ENCODE measurements around the gene GLIS2. TPM values are rescaled to one million over a fixed set of nuclear protein-coding genes. Genes with fewer than 3 reads are reported as not detected.
A peak's percentile ranks its signal among the peaks of the same experiment; 100 is the strongest.

Gene GLIS2
- total RNA-seq, 1 donor from 2014 or later: 16.5 TPM

DNA sequence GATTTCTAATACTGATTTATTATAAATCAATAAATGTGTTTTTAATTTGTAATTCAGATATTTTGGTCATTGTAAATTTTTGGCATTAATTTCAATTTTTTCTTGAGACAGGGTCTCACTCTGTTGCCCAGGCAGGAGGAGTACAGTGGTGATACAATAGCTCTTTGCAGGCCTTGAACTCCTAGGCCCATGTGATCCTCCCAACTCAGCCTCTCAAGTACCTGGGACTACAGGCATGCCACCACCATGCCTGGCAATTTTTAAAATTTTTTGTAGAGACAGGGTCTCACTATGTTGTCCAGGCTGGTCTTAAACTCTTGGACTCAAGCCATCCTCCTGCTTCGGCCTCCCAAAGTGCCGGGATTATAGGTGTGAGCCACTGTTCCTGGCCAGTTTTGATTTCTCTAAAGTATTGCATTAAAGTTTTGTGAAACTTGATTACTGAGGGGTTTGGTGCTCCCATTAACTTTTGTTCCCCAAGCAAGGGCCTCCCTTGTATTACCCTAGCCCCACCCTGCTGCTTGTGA is 37.8 kb upstream of the GLIS2 start:
- peaks cover 5% of the 10 kb centered on the region for H3K9me3 Mint-ChIP-seq (ENCODE audit: unreplicated experiment)
- H3K36me3 Mint-ChIP-seq (ENCODE audit: unreplicated experiment): peaks cover 6% of the 10 kb centered on the region
- H3K4me3 Mint-ChIP-seq (ENCODE audit: unreplicated experiment): no peak overlapping the region
- H3K4me1 Mint-ChIP-seq (ENCODE audit: low read depth, unreplicated experiment): peaks cover 2% of the 10 kb centered on the region
- H3K27me3 Mint-ChIP-seq (ENCODE audit: unreplicated experiment): peaks cover 10% of the 10 kb centered on the region
- TF ChIP-seq, protein P1, sequence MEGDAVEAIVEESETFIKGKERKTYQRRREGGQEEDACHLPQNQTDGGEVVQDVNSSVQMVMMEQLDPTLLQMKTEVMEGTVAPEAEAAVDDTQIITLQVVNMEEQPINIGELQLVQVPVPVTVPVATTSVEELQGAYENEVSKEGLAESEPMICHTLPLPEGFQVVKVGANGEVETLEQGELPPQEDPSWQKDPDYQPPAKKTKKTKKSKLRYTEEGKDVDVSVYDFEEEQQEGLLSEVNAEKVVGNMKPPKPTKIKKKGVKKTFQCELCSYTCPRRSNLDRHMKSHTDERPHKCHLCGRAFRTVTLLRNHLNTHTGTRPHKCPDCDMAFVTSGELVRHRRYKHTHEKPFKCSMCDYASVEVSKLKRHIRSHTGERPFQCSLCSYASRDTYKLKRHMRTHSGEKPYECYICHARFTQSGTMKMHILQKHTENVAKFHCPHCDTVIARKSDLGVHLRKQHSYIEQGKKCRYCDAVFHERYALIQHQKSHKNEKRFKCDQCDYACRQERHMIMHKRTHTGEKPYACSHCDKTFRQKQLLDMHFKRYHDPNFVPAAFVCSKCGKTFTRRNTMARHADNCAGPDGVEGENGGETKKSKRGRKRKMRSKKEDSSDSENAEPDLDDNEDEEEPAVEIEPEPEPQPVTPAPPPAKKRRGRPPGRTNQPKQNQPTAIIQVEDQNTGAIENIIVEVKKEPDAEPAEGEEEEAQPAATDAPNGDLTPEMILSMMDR (IDR thresholded peaks at IDR 0.05; ENCODE audit: partially characterized antibody, unreplicated experiment): no peak
- H3K27ac Mint-ChIP-seq (ENCODE audit: unreplicated experiment): no peak overlapping the region
- no peak for DNase-seq

DNA sequence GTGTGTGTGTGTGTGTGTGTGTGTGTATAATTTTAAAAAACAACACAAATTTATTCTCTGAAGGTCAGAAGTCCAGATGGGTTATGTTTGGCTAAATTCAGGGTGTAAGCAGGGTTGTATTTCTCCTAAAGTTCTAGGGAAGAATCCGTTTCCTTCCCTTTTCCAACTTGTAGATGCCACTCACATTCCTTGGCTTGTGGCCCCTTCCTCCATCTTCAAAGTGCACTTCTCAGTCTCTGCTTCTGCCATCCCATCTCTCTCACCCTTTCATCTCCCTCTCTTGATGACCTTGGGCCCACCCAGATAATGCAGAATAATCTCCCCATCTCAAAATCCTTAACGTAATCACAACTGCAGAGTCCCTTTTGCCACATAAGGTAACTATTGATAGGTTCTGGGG is 35.2 kb upstream of the GLIS2 start:
- H3K27ac Mint-ChIP-seq (ENCODE audit: unreplicated experiment): no peak overlapping the region
- no peaks in the 10 kb centered on the region for H3K4me1 Mint-ChIP-seq (ENCODE audit: low read depth, unreplicated experiment)
- peaks cover 6% of the 10 kb centered on the region for H3K36me3 Mint-ChIP-seq (ENCODE audit: unreplicated experiment)
- H3K4me3 Mint-ChIP-seq (ENCODE audit: unreplicated experiment): no peak overlapping the region
- peaks cover 6% of the 10 kb centered on the region for H3K27me3 Mint-ChIP-seq (ENCODE audit: unreplicated experiment)
- TF ChIP-seq, protein P1 (IDR thresholded peaks at IDR 0.05; ENCODE audit: partially characterized antibody, unreplicated experiment): no peak
- DNase-seq: no peak
- H3K9me3 Mint-ChIP-seq (ENCODE audit: unreplicated experiment): peaks cover 6% of the 10 kb centered on the region

DNA sequence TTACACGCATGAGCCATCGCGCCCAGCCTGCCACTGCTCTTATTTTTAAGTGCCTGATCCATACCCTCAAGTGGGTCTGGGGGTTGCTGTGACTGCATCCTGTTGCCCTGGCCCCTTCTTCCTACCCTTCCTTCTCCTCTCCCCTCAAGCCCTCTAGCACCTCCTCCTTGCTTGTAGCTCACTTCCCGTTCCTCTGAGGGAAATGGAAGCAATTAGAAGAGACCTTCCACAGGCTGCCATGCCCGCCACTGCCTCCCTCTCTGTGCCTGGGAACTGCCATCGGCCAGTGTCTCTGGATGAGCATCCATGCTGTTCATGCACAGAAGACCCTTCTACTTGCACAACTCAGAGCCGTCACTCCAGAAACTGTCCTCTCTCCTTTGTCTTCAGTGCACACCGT is 32.4 kb upstream of the GLIS2 start:
- Mint-ChIP-seq H3K27ac (ENCODE audit: unreplicated experiment) (no peak overlapping the region), H3K4me1 (ENCODE audit: low read depth, unreplicated experiment) (peaks cover 1% of the 10 kb centered on the region), H3K27me3 (ENCODE audit: unreplicated experiment) (peaks cover 6% of the 10 kb centered on the region), H3K4me3 (ENCODE audit: unreplicated experiment) (no peak overlapping the region), H3K9me3 (ENCODE audit: unreplicated experiment) (peaks cover 8% of the 10 kb centered on the region), H3K36me3 (ENCODE audit: unreplicated experiment) (peaks cover 6% of the 10 kb centered on the region)
- no peak for DNase-seq
- TF ChIP-seq, protein P1 (IDR thresholded peaks at IDR 0.05; ENCODE audit: partially characterized antibody, unreplicated experiment): no peak

DNA sequence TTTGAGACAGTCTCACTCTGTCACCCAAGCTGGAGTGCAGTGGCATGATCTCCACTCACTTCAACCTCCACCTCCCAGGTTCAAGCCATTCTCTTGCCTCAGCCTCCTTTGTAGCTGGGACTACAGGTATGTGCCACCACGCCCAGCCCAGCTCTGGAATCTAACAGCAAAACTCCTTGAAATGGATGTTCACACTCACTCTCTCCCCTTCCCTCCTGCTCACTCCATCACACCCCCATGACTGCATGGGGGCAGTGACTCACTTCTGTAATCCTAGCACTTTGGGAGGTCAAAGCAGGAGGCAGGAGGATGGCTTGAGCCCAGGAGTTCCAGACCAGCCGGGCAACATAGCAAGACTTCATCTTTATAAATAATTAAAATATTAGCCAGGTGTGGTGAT is 31.9 kb upstream of the GLIS2 start:
- peaks cover 8% of the 10 kb centered on the region for H3K9me3 Mint-ChIP-seq (ENCODE audit: unreplicated experiment)
- DNase-seq: no peak
- peaks cover 7% of the 10 kb centered on the region for H3K27me3 Mint-ChIP-seq (ENCODE audit: unreplicated experiment)
- peaks cover 3% of the 10 kb centered on the region for H3K4me1 Mint-ChIP-seq (ENCODE audit: low read depth, unreplicated experiment)
- no peak overlapping the region for H3K27ac Mint-ChIP-seq (ENCODE audit: unreplicated experiment)
- H3K4me3 Mint-ChIP-seq (ENCODE audit: unreplicated experiment): no peak overlapping the region
- peaks cover 6% of the 10 kb centered on the region for H3K36me3 Mint-ChIP-seq (ENCODE audit: unreplicated experiment)
- TF ChIP-seq, protein P1 (IDR thresholded peaks at IDR 0.05; ENCODE audit: partially characterized antibody, unreplicated experiment): no peak

DNA sequence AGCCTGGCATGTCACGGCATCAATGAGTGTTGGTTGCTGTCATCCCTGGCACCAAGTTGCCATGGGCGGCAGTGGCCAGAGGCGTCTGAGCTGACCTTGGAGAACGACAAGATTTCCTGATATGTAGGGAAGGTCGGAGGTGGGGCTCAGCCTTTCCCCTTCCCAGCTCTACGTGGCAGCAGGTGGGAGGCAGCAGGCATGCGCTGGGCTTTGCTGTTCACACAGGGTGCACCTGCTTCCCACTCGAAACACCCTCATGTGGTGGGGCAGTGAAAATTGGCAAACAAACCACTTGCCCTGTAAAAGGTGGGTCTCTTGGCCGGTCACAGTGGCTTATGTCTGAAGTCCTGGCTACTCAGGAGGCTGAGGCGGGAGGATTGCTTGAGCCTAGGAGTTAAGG is 30.7 kb upstream of the GLIS2 start:
- peaks cover 7% of the 10 kb centered on the region for H3K27me3 Mint-ChIP-seq (ENCODE audit: unreplicated experiment)
- H3K9me3 Mint-ChIP-seq (ENCODE audit: unreplicated experiment): peaks cover 8% of the 10 kb centered on the region
- TF ChIP-seq, protein P1 (IDR thresholded peaks at IDR 0.05; ENCODE audit: partially characterized antibody, unreplicated experiment): no peak
- no peak for DNase-seq
- H3K27ac Mint-ChIP-seq (ENCODE audit: unreplicated experiment): peak overlapping the region; percentile 46
- no peak overlapping the region for H3K4me3 Mint-ChIP-seq (ENCODE audit: unreplicated experiment)
- H3K36me3 Mint-ChIP-seq (ENCODE audit: unreplicated experiment): peaks cover 6% of the 10 kb centered on the region
- peaks cover 3% of the 10 kb centered on the region for H3K4me1 Mint-ChIP-seq (ENCODE audit: low read depth, unreplicated experiment)
